Activated CD4-positive, alpha-beta T cell treated with anti-CD3 and anti-CD28 coated beads, Interleukin-2, amount 50 U/mL, for 1 hour (primary cell): ENCODE measurements around the gene PEPD.
A peak's percentile ranks its signal among the peaks of the same experiment; 100 is the strongest.

ENCODE experiments used
- DNase-seq: peaks from one replicate; pipeline ENCODE4 v3.0.0-alpha.2; 2020

Gene PEPD

GRCh38 chr19:33377586-33378475, 143.8 kb downstream of the PEPD start:
- DNase-seq = no peak

- no peak for DNase-seq
Measured at GRCh38 chr19:33376941-33377557, 144.5 kb downstream of the PEPD start.

- DNase-seq = no peak
Measured at GRCh38 chr19:33376423-33376822, 145.2 kb downstream of the PEPD start.

GRCh38 chr19:33375837-33376159, 145.8 kb downstream of the PEPD start:
- DNase-seq = no peak

- no peak for DNase-seq
Measured at GRCh38 chr19:33375156-33375836, 146.3 kb downstream of the PEPD start.

- DNase-seq = no peak
Measured at GRCh38 chr19:33374236-33374714, 147.3 kb downstream of the PEPD start.

- peak; percentile 94 for DNase-seq
Measured at GRCh38 chr19:33373453-33374235, 147.9 kb downstream of the PEPD start, which contains the start of gene CEBPG. Gene CEBPG, plus strand, starts transcription at chr19:33373709. Its CDS starts 5,531 bp downstream, at chr19:33379240.

GRCh38 chr19:33370783-33371182, 150.8 kb downstream of the PEPD start:
- DNase-seq = no peak

GRCh38 chr19:33368074-33368864, 153.3 kb downstream of the PEPD start:
- DNase-seq = no peak

GRCh38 chr19:33366897-33367296, 154.7 kb downstream of the PEPD start:
- no peak for DNase-seq

- DNase-seq = no peak
Measured at GRCh38 chr19:33366127-33366526, 155.5 kb downstream of the PEPD start.

GRCh38 chr19:33365691-33366090, 155.9 kb downstream of the PEPD start:
- DNase-seq = no peak

GRCh38 chr19:33363476-33363875, 158.1 kb downstream of the PEPD start:
- DNase-seq = no peak

- no peak for DNase-seq
Measured at GRCh38 chr19:33362508-33363228, 158.9 kb downstream of the PEPD start.

GRCh38 chr19:33359581-33359980, 162.0 kb downstream of the PEPD start:
- DNase-seq = no peak

- no peak for DNase-seq
Measured at GRCh38 chr19:33358408-33358807, 163.2 kb downstream of the PEPD start.

GRCh38 chr19:33357556-33357955, 164.0 kb downstream of the PEPD start:
- DNase-seq = no peak

GRCh38 chr19:33355535-33355934, 166.1 kb downstream of the PEPD start:
- no peak for DNase-seq

- no peak for DNase-seq
Measured at GRCh38 chr19:33350538-33351309, 170.9 kb downstream of the PEPD start.
